HCT116 (cell line): ENCODE results near the gene MTRFR.

Experiments
- SIN3A ChIP-seq: IDR thresholded peaks from 2 replicates; pipeline ENCODE4 v1.6.1; 2012; ENCODE audit warnings: low read depth
- TF ChIP-seq, protein P1 (sequence below), 3 experiments: fragments of 200-600 bp in 1 of 3; sonication (generic) in 1 of 3; IDR thresholded peaks in 2 of 3; conservative IDR thresholded peaks in 1 of 3; 2 replicates each; pipeline ENCODE4 v1.5.1; 2012 to 2017; ENCODE audit warnings: low read depth in 2 of 3, low read length in 2 of 3, antibody characterized with exemption in 1 of 3, borderline replicate concordance in 1 of 3, control low read depth in 1 of 3, mild to moderate bottlenecking in 1 of 3, mixed read lengths in 1 of 3, mixed run types in 1 of 3, moderate library complexity in 1 of 3; ENCODE audit not compliant: insufficient read depth in 1 of 3

DNA sequence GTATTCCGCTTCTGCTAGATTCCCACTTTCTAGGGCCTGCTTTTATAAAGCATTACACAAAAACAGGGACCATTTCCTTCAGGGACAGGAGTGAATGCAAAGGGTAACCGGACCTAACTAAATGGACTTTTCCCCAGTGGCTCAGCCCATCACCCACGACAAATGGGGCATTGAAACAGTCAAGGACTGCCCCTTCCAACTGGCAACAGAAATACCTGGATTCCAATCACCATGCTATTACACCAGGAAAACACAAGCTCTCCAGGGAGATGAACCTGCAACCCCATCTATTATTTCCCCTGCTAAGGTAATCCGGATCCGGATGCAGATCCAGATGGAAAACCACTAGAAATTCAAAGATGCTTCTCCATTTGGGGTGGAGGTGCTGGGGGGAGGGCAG is 1.3 kb upstream of the MTRFR start:
- TF ChIP-seq SIN3A, result no peak
- TF ChIP-seq, protein P1, sequence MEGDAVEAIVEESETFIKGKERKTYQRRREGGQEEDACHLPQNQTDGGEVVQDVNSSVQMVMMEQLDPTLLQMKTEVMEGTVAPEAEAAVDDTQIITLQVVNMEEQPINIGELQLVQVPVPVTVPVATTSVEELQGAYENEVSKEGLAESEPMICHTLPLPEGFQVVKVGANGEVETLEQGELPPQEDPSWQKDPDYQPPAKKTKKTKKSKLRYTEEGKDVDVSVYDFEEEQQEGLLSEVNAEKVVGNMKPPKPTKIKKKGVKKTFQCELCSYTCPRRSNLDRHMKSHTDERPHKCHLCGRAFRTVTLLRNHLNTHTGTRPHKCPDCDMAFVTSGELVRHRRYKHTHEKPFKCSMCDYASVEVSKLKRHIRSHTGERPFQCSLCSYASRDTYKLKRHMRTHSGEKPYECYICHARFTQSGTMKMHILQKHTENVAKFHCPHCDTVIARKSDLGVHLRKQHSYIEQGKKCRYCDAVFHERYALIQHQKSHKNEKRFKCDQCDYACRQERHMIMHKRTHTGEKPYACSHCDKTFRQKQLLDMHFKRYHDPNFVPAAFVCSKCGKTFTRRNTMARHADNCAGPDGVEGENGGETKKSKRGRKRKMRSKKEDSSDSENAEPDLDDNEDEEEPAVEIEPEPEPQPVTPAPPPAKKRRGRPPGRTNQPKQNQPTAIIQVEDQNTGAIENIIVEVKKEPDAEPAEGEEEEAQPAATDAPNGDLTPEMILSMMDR (IDR thresholded peaks at IDR 0.05 in 2 of 3, conservative IDR thresholded peaks at IDR 0.05 in 1 of 3; ENCODE audit: borderline replicate concordance in 1 of 3, insufficient read depth in 1 of 3, low read depth in 2 of 3, low read length in 2 of 3), result no peak
